PC-9 (cell line): Measurements from ENCODE around the gene AFG1L. TPM values are rescaled to one million over a fixed set of nuclear protein-coding genes. Genes with fewer than 3 reads are reported as not detected.
"Not testable (repeated sequence)": the region's sequence is repeated elsewhere in the genome, so short reads cannot be mapped to it uniquely, and the experiment has no call there.

Source experiments
- BruUV-seq: library from RNA; stranded (reverse); fragments of 400-500 nt; replicated peaks from 2 replicates; lab custom pipeline; 2021; lab: Mats Ljungman, UMichigan
- CTCF ChIA-PET: fragments of 300-600 bp; sonication (Branson Sonifier 250); formaldehyde crosslinking; loops from one replicate; lab custom pipeline; 2022; ENCODE audit warnings: antibody characterized with exemption; lab: Charles Lee
- POLR2A ChIA-PET: fragments of 300-600 bp; sonication (Branson Sonifier 250); formaldehyde crosslinking; loops from one replicate; lab custom pipeline; 2022; ENCODE audit warnings: antibody characterized with exemption; ENCODE audit not compliant: unreplicated experiment; lab: Charles Lee
- DNase-seq, 2 experiments: peaks; one replicate each; pipeline versions ENCODE4 v3.0.0 to v3.0.0-alpha.2; 2015 to 2022; ENCODE audit warnings: mixed read lengths in 1 of 2
- H2AFZ ChIP-seq: fragments of 200-600 bp; sonication (generic); 2 replicates; pipeline ENCODE4 v1.8.1; 2017; ENCODE audit warnings: antibody characterized with exemption
- H3F3A ChIP-seq: fragments of 200-600 bp; sonication (generic); 2 replicates; pipeline ENCODE4 v1.8.1; 2017; ENCODE audit warnings: antibody characterized with exemption, mild to moderate bottlenecking, low read depth; ENCODE audit not compliant: insufficient read depth
- H3K27ac ChIP-seq: fragments of 200-600 bp; sonication (generic); 2 replicates; pipeline ENCODE4 v1.6.1; 2016; ENCODE audit warnings: mixed run types
- H3K27me3 ChIP-seq: fragments of 200-600 bp; sonication (generic); 2 replicates; pipeline ENCODE4 v1.6.1; 2016; ENCODE audit warnings: low read depth, mixed run types; ENCODE audit not compliant: insufficient read depth
- H3K36me3 ChIP-seq: fragments of 200-600 bp; sonication (generic); 2 replicates; pipeline ENCODE4 v1.6.1; 2016; ENCODE audit warnings: low read depth, mixed run types
- H3K4me1 ChIP-seq: fragments of 200-600 bp; sonication (generic); replicated peaks from 2 replicates; pipeline ENCODE4 v1.6.1; 2016; ENCODE audit warnings: mixed run types; ENCODE audit not compliant: insufficient read depth
- H3K4me2 ChIP-seq: fragments of 200-600 bp; sonication (generic); 2 replicates; pipeline ENCODE4 v1.6.1; 2017; ENCODE audit warnings: mixed run types
- H3K4me3 ChIP-seq: fragments of 200-600 bp; sonication (generic); 2 replicates; pipeline ENCODE4 v1.6.1; 2016; ENCODE audit warnings: mixed run types
- H3K79me2 ChIP-seq: fragments of 200-600 bp; sonication (generic); 2 replicates; pipeline ENCODE4 v1.6.1; 2017; ENCODE audit warnings: low read depth, mixed run types
- H3K9me2 ChIP-seq: fragments of 200-600 bp; sonication (generic); 2 replicates; pipeline ENCODE4 v1.8.1; 2017; ENCODE audit warnings: mild to moderate bottlenecking; ENCODE audit not compliant: insufficient read depth
- H3K9me3 ChIP-seq: fragments of 200-600 bp; sonication (generic); 2 replicates; pipeline ENCODE4 v1.8.1; 2016; ENCODE audit warnings: low read depth; ENCODE audit not compliant: insufficient read depth
- H4K20me1 ChIP-seq: fragments of 200-600 bp; sonication (generic); 2 replicates; pipeline ENCODE4 v1.8.1; 2017; ENCODE audit not compliant: insufficient read depth
- EZH2 ChIP-seq: fragments of 200-600 bp; sonication (generic); IDR thresholded peaks from 2 replicates; pipeline ENCODE4 v1.8.0; 2017; ENCODE audit warnings: antibody characterized with exemption, low read depth
- intact Hi-C: fragments of 100-400 bp; cut with micrococcal nuclease; formaldehyde crosslinking; loops from one replicate; pipeline ENCODE4 v1.10.0; 2022; ENCODE audit not compliant: unreplicated experiment
- total RNA-seq: library from RNA; stranded (reverse); gene quantifications from 2 replicates; pipeline ENCODE4 v1.2.3, GENCODE V29; 2021
- TF ChIP-seq, protein P1 (sequence below): fragments of 200-600 bp; sonication (generic); conservative IDR thresholded peaks from 2 replicates; pipeline ENCODE4 v1.6.1; 2017; ENCODE audit warnings: mixed run types, antibody characterized with exemption, mild to moderate bottlenecking, moderate library complexity

AFG1L gene
- total RNA-seq, 1 experiment from 2014 or later, result 8.9 TPM

DNA sequence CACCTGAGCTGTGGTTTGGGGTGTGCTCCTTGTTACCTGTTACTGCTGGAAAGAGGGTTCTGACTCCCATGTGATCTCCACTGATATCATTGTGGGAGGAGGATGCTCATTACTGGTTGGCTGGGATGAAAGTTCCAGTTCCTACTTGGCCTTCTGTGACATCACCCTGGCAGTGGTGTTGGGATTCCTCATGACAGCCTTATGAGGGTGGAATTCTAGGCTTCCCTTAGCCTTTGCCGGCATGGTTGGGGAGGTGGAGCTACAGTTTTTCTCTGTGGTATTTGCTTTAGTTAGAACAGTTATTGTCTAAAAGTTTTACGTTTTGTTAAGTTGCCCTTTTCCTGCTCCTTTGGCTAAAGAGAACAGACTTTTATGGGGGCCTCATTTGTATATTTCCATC, 112.1 kb downstream of the AFG1L start:
- no peaks in the 10 kb centered on the region for H3K79me2 ChIP-seq
- H3K36me3 ChIP-seq, result 0 out of 2 replicates have a peak, but pooled peaks cover 4% of the 10 kb centered on the region
- H4K20me1 ChIP-seq, result no peaks in the 10 kb centered on the region
- H3K9me3 ChIP-seq, result no peaks in the 10 kb centered on the region; the same call in 1 of the 2 replicates
- H3K4me1 ChIP-seq, result no peaks in the 10 kb centered on the region
- no peak overlapping the region for H3K4me3 ChIP-seq
- ChIA-PET POLR2A (no interaction called here), CTCF (no interaction called here)
- H3K27ac ChIP-seq, result no peak overlapping the region
- no peak for DNase-seq
- H3F3A ChIP-seq, result peaks cover 3% of the 10 kb centered on the region; the same call in 1 of the 2 replicates
- TF ChIP-seq, protein P1, sequence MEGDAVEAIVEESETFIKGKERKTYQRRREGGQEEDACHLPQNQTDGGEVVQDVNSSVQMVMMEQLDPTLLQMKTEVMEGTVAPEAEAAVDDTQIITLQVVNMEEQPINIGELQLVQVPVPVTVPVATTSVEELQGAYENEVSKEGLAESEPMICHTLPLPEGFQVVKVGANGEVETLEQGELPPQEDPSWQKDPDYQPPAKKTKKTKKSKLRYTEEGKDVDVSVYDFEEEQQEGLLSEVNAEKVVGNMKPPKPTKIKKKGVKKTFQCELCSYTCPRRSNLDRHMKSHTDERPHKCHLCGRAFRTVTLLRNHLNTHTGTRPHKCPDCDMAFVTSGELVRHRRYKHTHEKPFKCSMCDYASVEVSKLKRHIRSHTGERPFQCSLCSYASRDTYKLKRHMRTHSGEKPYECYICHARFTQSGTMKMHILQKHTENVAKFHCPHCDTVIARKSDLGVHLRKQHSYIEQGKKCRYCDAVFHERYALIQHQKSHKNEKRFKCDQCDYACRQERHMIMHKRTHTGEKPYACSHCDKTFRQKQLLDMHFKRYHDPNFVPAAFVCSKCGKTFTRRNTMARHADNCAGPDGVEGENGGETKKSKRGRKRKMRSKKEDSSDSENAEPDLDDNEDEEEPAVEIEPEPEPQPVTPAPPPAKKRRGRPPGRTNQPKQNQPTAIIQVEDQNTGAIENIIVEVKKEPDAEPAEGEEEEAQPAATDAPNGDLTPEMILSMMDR, result no peak
- TF ChIP-seq EZH2, result no peak
- no peaks in the 10 kb centered on the region for H3K27me3 ChIP-seq
- H3K4me2 ChIP-seq, result no peak overlapping the region
- BruUV-seq, result no TSS peak
- H3K9me2 ChIP-seq, result no peaks in the 10 kb centered on the region
- no peak overlapping the region for H2AFZ ChIP-seq
- intact Hi-C loops, result no loop called here

GRCh38 chr6:108407904-108408827, 113.3 kb downstream of the AFG1L start:
- TF ChIP-seq, protein P1, result no peak
- TF ChIP-seq EZH2, result no peak
- Histone ChIP-seq H3K9me2 (no peaks in the 10 kb centered on the region), H3F3A (peaks cover 3% of the 10 kb centered on the region; the same call in 1 of the 2 replicates), H3K4me1 (no peaks in the 10 kb centered on the region), H4K20me1 (no peaks in the 10 kb centered on the region), H3K27me3 (no peaks in the 10 kb centered on the region), H2AFZ (no peak overlapping the region), H3K4me2 (no peak overlapping the region), H3K9me3 (no peaks in the 10 kb centered on the region; the same call in 1 of the 2 replicates), H3K79me2 (no peaks in the 10 kb centered on the region), H3K27ac (no peak overlapping the region), H3K36me3 (0 out of 2 replicates have a peak, but pooled peaks cover 4% of the 10 kb centered on the region), H3K4me3 (no peak overlapping the region)
- CTCF ChIA-PET, result no interaction called here
- intact Hi-C loops, result no loop called here
- POLR2A ChIA-PET, result no interaction called here
- no TSS peak for BruUV-seq
- no peak for DNase-seq

GRCh38 chr6:108408861-108409260, 114.0 kb downstream of the AFG1L start:
- no TSS peak for BruUV-seq

DNA sequence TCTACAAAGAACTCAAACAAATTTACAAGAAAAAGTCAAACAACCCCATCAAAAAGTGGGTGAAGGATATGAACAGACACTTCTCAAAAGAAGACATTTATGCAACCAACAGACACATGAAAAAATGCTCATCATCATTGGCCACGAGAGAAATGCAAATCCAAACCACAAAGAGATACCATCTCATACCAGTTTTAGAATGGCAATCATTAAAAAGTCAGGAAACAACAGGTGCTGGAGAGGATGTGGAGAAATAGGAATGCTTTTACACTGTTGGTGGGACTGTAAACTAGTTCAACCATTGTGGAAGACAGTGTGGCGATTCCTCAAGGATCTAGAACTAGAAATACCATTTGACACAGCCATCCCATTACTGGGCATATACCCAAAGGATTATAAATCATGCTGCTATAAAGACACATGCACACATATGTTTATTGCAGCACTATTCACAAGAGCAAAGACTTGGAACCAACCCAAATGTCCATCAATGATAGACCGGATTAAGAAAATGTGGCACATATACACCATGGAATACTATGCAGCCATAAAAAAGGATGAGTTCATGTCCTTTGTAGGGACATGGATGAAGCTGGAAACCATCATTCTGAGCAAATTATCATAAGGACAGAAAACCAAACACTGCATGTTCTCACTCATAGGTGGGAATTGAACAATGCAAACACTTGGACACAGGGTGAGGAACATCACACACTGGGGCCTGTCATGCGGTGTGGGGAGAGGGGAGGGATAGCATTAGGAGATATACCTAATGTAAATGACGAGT, 121.4 kb downstream of the AFG1L start:
- H3K4me1 ChIP-seq, POLR2A ChIA-PET, H3K4me3 ChIP-seq, DNase-seq, H3K36me3 ChIP-seq, H3K79me2 ChIP-seq, H3K4me2 ChIP-seq, H4K20me1 ChIP-seq, H3K27ac ChIP-seq, H3K9me3 ChIP-seq, H3K9me2 ChIP-seq, H3K27me3 ChIP-seq, H2AFZ ChIP-seq, intact Hi-C loops, BruUV-seq, H3F3A ChIP-seq, CTCF ChIA-PET: not testable (repeated sequence)

More at GRCh38 chr6:108408861-108409260, 114.0 kb downstream of the AFG1L start:
- H3K27ac ChIP-seq, result no peak overlapping the region
- no peak overlapping the region for H2AFZ ChIP-seq
- TF ChIP-seq EZH2, result no peak
- H3K4me1 ChIP-seq, result no peaks in the 10 kb centered on the region
- no peaks in the 10 kb centered on the region; the same call in 1 of the 2 replicates for H3K9me3 ChIP-seq
- H3K4me2 ChIP-seq, result no peak overlapping the region
- peaks cover 1% of the 10 kb centered on the region; the same call in 1 of the 2 replicates for H3F3A ChIP-seq
- POLR2A ChIA-PET, result no interaction called here
- H3K36me3 ChIP-seq, result 0 out of 2 replicates have a peak, but pooled peaks cover under 1% of the 10 kb centered on the region
- no peaks in the 10 kb centered on the region for H3K27me3 ChIP-seq
- no peaks in the 10 kb centered on the region for H3K79me2 ChIP-seq
- intact Hi-C loops, result no loop called here
- no peaks in the 10 kb centered on the region for H4K20me1 ChIP-seq
- H3K9me2 ChIP-seq, result no peaks in the 10 kb centered on the region
- H3K4me3 ChIP-seq, result no peak overlapping the region
- CTCF ChIA-PET, result no interaction called here
- no peak for DNase-seq
